Measurements from ENCODE around the gene FOXM1.

GRCh38 chr12:2855546-2855945, 21.4 kb downstream of the FOXM1 start:
- TF ChIP-seq CTCF (IDR thresholded peaks at IDR 0.05) (no peak), EZH2phosphoT487 (IDR thresholded peaks at IDR 0.05) (no peak), EZH2 (IDR thresholded peaks at IDR 0.05) (no peak)
